HG03066 (cell line): ENCODE measurements around the gene KISS1R.

Experiments
- ATAC-seq: cut with Tn5 transposase; IDR thresholded peaks from one replicate; pipeline ENCODE4 v1.9.1; 2021; ENCODE audit warnings: low read depth; ENCODE audit not compliant: unreplicated experiment

The KISS1R gene

GRCh38 chr19:934865-935479 lies 17.8 kb downstream of the KISS1R start:
- ATAC-seq, result no peak

DNA sequence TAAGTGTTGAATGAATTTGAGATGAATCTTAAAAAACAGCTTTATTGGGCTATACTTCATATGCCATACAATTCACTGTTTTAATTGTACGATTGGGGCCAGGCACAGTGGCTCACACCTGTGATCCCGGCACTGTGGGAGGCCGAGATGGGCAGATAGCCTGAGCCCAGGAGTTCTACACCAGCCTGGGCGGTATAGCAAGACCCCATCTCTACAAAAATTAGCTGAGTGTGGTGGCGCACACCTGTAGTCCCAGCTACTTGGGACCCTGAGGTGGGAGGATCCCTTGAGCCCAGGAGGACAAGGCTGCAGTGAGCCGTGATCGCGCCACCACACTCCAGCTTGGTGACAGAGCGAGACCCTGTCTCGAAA lies 19.0 kb downstream of the KISS1R start:
- no peak for ATAC-seq

GRCh38 chr19:937259-937694 lies 20.1 kb downstream of the KISS1R start:
- no peak for ATAC-seq

GRCh38 chr19:938233-938923 lies 21.2 kb downstream of the KISS1R start:
- no peak for ATAC-seq

DNA sequence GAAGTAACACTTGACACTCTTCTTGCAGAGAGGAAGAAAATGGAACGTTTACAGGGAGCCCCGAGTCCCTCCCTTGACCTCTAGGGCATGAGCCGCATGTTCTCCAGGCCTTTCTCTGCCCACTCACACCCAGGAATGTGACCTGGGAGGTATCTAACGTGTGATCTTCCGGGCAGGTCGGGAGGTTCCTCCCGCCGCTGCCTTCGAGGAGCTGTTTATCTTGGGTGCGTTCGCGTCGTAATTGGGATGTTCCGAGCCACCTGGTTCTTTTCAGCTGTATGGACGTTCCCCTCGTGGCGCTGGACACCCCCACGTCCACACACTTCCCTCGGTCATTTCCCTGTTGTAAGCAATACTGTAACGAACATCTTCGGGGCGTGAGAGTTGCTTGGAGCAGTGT lies 22.3 kb downstream of the KISS1R start:
- ATAC-seq, result no peak

- ATAC-seq, result no peak
Observed at GRCh38 chr19:939922-940321, 22.8 kb downstream of the KISS1R start.

- no peak for ATAC-seq
Observed at GRCh38 chr19:940591-941291, 23.6 kb downstream of the KISS1R start.

DNA sequence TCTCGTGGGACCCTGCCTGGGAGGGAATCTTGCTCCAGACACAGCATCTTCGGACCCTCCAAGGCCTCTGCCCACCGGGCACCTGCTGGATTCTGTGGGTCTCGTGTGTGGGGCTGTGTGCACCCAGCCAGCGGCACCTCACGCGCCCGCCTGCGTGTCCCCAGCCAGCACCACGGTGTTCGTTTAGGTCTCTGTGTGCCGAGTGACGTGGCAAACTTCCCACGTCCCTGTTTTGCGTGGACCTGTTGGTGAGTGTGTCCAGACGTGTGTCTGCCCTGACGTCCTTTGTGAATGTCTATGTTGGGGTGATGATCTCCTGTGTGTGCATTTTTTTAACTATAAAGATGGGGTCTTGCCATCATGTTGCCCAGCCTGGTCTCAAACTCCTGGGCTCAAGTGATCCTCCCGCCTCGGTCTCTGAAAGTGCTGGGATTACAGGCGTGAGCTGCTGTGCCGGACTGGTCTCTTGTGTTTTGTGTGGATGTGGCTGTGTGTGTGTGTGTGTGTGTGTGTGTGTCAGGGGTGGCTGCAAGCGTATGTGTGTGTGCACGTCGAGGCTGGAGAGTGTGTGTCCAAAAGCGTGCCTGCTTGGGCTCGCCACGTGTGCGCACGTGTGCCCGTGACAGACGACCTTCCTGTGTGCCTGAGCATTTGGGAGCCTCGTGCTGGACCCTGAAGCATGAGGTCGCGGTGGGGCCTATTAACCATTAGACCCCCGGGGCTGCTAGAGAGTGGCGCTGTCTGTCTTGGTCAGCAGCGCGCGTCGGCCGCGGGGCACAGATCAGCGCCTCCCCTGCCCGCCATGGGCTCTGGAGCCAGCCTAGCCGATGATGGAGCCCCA lies 24.4 kb downstream of the KISS1R start:
- no peak for ATAC-seq

- no peak for ATAC-seq
Observed at GRCh38 chr19:942133-942645, 25.1 kb downstream of the KISS1R start.

DNA sequence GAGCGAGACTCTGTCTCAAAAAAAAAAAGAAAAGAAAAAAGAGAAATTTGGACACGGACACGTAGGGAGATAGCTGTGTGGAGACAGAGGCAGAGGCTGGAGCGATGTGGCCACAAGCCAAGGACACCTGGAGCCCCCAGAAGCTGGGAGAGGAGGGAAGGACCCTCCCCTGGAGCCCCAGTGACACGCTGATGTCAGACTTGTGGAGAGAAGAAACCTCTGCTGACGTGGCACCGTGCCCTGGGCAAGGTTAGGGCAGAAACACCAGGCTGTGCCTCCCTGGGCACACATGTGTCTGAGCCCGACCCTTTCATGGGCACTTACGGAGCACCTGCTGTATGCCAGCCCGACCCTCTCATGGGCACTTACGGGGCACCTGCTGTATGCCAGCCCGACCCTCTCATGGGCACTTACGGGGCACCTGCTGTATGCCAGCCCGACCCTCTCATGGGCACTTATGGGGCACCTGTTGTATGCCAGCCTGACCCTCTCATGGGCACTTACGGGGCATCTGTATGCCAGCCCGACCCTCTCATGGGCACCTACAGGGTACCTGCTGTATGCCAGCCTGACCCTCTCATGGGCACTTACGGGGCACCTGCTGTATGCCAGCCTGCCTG lies 26.5 kb downstream of the KISS1R start:
- ATAC-seq, result no peak

GRCh38 chr19:944171-944567 lies 27.0 kb downstream of the KISS1R start:
- ATAC-seq, result no peak

GRCh38 chr19:944663-945241 lies 27.6 kb downstream of the KISS1R start:
- ATAC-seq, result no peak

GRCh38 chr19:945401-946252 lies 28.5 kb downstream of the KISS1R start:
- ATAC-seq, result no peak

- no peak for ATAC-seq
Observed at GRCh38 chr19:947090-947706, 30.1 kb downstream of the KISS1R start.

- peak; percentile 61 for ATAC-seq
Observed at GRCh38 chr19:947707-948539, 30.8 kb downstream of the KISS1R start.

DNA sequence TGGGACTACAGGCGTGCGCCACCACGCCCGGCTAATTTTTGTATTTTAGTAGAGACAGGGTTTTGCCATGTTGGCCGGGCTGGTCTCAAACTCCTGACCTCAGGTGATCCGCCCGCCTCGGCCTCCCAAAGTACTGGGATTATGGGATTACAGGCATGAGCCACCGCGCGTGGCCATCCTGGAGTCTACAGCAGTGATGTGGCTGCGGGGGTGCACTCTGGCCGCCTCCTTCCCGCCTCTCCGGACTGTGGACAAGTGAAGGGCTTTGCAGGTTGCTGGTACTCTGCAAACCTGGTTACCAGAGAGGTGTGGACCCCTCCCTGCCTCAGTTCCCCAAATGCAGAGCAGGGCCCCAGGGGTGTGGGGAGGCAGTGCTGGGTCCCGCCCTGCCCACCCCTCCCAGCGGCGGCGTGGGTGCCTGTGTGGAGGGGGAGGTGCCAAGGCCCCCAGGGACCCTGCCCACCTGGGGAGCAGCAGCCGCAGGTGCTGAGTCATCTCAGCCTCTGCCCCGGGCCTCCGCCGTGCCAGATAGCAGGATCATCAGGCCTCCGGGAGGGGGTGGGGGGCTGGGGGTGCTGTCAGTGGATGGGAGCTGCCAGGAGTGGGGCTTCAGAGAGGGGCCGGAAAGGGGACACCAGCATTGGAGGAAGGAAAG lies 31.8 kb downstream of the KISS1R start:
- no peak for ATAC-seq

GRCh38 chr19:950352-951066 lies 33.4 kb downstream of the KISS1R start:
- no peak for ATAC-seq
